Measurements from ENCODE around the gene KIAA0513.

DNA sequence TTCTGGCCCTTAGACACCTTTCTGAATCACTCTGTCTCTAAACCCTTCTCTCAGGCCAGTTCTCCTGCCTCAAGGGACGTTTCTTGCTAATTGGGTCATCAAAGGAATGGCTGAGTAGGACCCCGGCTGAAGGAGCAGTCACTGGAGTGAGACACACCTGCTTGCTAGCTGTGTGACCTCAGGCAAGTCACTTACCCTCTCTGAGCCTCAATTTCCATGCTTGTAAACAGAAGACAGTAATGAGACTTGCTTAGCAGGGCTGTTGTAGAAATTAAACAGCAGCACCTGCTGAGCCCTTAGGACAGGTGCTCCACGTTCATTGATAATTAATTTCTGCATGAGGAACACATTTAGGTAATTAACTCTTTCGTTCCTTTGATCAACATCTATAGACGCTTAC is 77.9 kb downstream of the KIAA0513 start:
- TF ChIP-seq CTCF (IDR thresholded peaks at IDR 0.05 in 8 of 11, conservative IDR thresholded peaks at IDR 0.05 in 3 of 11) (no peak), POLR2A (IDR thresholded peaks at IDR 0.05) (no peak), POLR2AphosphoS5 (IDR thresholded peaks at IDR 0.05) (no peak)

Measured in spleen (tissue), 7 donors.